ENCODE results near the gene SLC12A6.

DNA sequence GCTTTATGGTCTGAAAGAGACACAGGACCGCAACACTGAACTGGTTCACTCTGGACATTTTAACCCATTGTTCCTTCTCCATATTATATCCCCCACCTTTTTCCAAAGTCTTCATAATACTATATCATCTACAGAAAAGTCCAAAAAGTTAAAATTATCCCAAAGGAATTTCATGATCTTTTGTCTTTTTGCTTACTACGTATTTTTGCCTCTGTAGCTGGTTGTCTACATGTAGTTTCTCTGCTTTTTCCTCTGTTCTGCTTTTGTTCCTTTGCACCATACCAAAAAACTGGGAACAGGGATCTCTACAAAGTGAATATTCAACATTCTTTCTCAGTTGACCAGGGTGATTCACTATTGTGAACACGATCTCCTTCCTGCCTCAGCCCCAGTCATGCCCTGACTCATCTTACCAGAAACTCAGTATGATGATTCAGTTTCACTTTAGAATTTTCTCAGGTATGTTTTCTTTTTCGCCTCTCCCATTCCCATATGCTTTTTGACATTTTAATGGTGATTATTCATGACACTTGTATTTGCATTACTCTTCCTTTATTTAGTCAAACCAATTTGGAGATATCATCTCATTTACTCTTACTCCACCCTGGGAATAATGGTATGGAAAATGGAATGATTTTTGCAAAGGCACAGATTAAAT, 98.3 kb downstream of the SLC12A6 start:
- TF ChIP-seq CTCF (conservative IDR thresholded peaks at IDR 0.05; ENCODE audit: low read length), result no peak
- no peak for TF ChIP-seq EZH2phosphoT487 (IDR thresholded peaks at IDR 0.05; ENCODE audit: borderline replicate concordance)
